ENCODE results near the gene NPLOC4.
A peak's percentile ranks its signal among the peaks of the same experiment; 100 is the strongest.

NPLOC4 gene

DNA sequence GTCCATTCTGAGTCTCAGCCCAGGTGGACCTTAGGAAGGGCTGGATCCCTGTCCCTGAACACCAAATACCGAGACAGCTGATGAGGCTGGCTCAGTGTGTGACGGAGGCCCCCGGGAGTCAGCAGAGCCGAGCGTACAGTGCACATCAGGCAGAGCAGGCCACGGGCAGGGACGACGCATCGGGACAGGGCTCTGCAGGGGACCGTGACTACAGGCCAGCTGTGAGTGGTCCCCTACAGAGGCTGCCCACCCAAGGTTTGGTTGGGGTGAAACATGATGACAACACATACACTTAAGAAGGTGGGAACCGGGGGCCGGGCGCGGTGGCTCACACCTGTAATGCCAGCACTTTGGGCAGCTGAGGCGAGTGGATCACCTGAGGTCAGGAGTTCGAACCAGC is 36.0 kb upstream of the NPLOC4 start:
- DNase-seq (ENCODE audit: low read depth), result no peak
- no peak for TF ChIP-seq CTCF (IDR thresholded peaks at IDR 0.05; ENCODE audit: insufficient read depth, low read depth, low read length, missing control alignments)
- no peak overlapping the region for H3K4me3 ChIP-seq (ENCODE audit: low read length)

DNA sequence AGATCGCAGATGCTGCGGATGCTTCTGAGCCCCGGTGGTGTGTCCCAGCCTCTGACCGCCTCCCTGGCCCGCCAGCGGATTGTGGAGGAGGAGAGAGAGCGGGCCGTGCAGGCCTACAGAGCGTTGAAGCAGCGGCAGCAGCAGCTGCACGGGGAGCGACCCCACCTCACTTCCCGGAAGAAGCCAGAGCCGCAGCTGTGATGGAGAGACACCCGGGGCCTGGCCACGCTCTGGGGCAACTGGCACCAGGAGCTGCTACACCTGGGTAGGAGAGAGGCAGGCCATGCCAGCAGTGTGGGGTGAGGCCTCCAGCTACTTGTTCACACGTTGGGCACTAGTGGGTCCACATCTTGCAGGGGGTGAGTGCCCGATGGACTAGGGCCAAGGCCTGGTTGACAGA is 35.6 kb upstream of the NPLOC4 start:
- DNase-seq (ENCODE audit: low read depth), result no peak
- no peak overlapping the region for H3K4me3 ChIP-seq (ENCODE audit: low read length)
- no peak for TF ChIP-seq CTCF (IDR thresholded peaks at IDR 0.05; ENCODE audit: insufficient read depth, low read depth, low read length, missing control alignments)

DNA sequence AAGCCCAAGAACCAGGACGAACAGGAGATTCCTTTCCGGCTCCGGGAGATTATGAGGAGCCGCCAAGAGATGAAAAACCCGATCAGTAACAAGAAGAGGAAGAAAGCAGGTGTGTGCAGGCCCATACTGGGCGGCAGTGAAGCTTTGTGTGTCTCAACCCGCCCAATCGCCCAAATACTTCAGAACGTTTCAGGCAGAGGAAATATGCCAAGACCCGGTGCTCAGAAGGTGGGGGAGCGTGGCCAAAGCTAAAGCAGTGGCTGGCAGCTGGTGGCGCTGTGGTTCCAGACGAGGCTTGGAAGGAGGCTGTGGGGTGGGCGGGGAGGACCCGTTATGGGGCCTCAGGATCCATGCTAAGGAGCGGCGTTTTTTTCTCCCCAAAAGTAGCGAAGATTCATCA is 30.8 kb upstream of the NPLOC4 start:
- peak; percentile 61 for TF ChIP-seq CTCF (IDR thresholded peaks at IDR 0.05; ENCODE audit: insufficient read depth, low read depth, low read length, missing control alignments)
- peak; percentile 77 for DNase-seq (ENCODE audit: low read depth)
- H3K4me3 ChIP-seq (ENCODE audit: low read length), result peak overlapping the region; percentile 44

GRCh38 chr17:81666342-81667191 is 29.7 kb upstream of the NPLOC4 start, which contains the start of the genes CCDC137 and OXLD1:
CCDC137 (plus strand) TSS chr17:81666737; CDS start chr17:81666767, 30 bp downstream.
OXLD1 (minus strand) TSS chr17:81666605; CDS start chr17:81666577, 28 bp downstream.
- peak; percentile 98 for DNase-seq (ENCODE audit: low read depth)
- TF ChIP-seq CTCF (IDR thresholded peaks at IDR 0.05; ENCODE audit: insufficient read depth, low read depth, low read length, missing control alignments), result no peak
- H3K4me3 ChIP-seq (ENCODE audit: low read length), result peak within 1 kb of the TSS; percentile 92

GRCh38 chr17:81666092-81666341 is 29.1 kb upstream of the NPLOC4 start:
- H3K4me3 ChIP-seq (ENCODE audit: low read length), result peak overlapping the region; percentile 92
- no peak for DNase-seq (ENCODE audit: low read depth)
- TF ChIP-seq CTCF (IDR thresholded peaks at IDR 0.05; ENCODE audit: insufficient read depth, low read depth, low read length, missing control alignments), result no peak

DNA sequence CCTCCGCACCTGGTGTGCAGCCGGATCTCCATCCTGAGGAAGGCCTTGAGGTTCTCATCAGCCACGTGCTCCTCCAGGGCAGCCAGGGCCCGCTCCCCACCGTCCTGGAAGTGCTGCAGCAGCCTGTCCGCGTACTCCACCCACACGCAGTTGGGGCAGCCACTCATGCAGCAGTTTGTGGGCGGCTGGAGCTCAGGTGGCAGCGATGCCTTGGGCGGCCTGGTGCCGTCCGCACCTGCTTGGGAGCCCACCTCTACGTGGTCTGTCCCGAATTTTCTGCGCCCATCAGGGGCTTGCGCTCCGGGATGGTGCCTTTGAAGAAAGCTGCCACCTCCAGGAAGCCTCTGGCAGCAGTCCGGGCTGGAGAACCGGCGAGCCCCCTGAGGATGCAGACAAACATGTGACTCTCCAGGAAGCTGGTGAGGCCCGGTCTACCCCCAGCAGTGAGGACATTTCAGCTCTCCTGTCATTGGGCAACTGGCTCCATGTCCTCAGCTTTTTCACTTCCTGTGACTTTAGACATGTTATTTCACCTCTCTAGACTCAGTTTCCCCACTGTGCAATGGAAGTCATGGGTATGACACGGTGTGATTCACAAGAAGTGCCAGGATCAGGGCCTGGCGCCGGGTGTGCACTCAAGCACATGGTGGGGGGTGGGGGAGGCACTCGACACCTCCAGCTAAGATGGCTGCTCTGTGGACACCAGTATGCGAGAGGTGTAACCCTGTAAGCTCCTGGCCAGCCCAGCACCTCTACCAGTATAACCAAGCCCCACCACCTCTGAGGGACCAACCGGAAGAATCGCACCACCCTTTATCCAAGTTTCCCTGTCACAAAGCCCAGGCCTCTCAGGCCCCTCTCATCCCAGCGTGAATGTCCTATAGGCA is 28.5 kb upstream of the NPLOC4 start:
- no peak for TF ChIP-seq CTCF (IDR thresholded peaks at IDR 0.05; ENCODE audit: insufficient read depth, low read depth, low read length, missing control alignments)
- DNase-seq (ENCODE audit: low read depth), result peak; percentile 38
- peak overlapping the region; percentile 92 for H3K4me3 ChIP-seq (ENCODE audit: low read length)

Data from epithelial cell of esophagus (primary cell).